Measurements from ENCODE around the gene WDR20. TPM values are rescaled to one million over a fixed set of nuclear protein-coding genes. Genes with fewer than 3 reads are reported as not detected.
A peak's percentile ranks its signal among the peaks of the same experiment; 100 is the strongest.
"Not testable (repeated sequence)": the region's sequence is repeated elsewhere in the genome, so short reads cannot be mapped to it uniquely, and the experiment has no call there.

Gene WDR20
- total RNA-seq, 1 donor from 2014 or later: 30.4 TPM

DNA sequence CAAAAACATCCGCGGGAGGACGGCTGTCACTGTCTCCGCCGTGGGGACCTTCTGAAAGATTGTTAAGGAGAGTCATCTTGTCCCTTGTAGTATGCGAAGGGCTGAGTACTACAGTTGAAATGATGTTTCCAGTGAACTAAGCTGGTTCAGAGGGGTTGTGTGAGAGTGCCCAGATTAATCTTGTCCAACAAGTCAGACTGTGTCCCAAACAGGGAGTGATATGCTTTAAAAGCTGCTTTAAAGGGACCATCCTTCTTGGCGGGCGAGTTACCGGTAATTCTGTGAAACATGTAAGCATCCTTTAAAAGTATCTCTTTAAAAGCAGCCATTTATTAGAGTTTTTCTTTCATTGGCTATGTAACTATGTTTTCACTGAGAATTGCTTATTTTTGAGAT lies 1.1 kb downstream of the WDR20 start:
- H3K9me3 Mint-ChIP-seq: no peaks in the 10 kb centered on the region
- DNase-seq: no peak
- H3K27me3 Mint-ChIP-seq: no peaks in the 10 kb centered on the region
- intact Hi-C loops (cut with micrococcal nuclease): loop anchor here (1.0 to 5.0 kb wide), 2 partner anchors 44 to 62 kb away; no protein-coding TSS in a partner anchor
- peak overlapping the region; percentile 95 for H3K27ac Mint-ChIP-seq
- peaks cover 30% of the 10 kb centered on the region for H3K4me1 Mint-ChIP-seq
- H3K4me3 Mint-ChIP-seq: peak overlapping the region; percentile 97
- H3K36me3 Mint-ChIP-seq (ENCODE audit: low read depth): peaks cover 9% of the 10 kb centered on the region

DNA sequence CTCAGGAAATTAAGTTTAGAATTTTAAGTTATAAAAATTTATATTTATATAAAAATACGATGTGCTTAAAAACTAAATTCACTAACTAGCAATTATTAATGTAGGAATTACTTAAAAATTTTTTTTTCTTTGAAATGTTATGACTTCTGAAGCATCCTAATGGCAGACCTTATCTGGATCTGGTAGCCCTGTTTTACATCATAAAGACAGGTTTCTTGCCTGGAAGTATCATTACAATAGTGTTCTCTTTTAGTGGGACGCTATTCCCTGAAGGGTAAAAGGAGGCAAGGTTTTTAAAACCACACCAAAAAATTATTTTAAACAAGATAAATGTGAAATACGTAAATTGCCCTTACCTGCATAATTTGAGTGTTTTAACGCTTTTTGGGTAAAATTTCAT lies 2.1 kb downstream of the WDR20 start:
- H3K4me3 Mint-ChIP-seq: no peak overlapping the region
- peaks cover 38% of the 10 kb centered on the region for H3K4me1 Mint-ChIP-seq
- no peaks in the 10 kb centered on the region for H3K9me3 Mint-ChIP-seq
- no peak overlapping the region for H3K27ac Mint-ChIP-seq
- no peak for DNase-seq
- peaks cover 15% of the 10 kb centered on the region for H3K36me3 Mint-ChIP-seq (ENCODE audit: low read depth)
- no peaks in the 10 kb centered on the region for H3K27me3 Mint-ChIP-seq
- intact Hi-C loops (cut with micrococcal nuclease): loop anchor here (5.0 kb wide), 1 partner anchor 61 kb away; no protein-coding TSS in a partner anchor

- Mint-ChIP-seq H3K36me3 (ENCODE audit: low read depth) (peaks cover 22% of the 10 kb centered on the region), H3K9me3 (no peaks in the 10 kb centered on the region), H3K4me1 (peaks cover 29% of the 10 kb centered on the region), H3K27me3 (no peaks in the 10 kb centered on the region), H3K4me3 (no peak overlapping the region), H3K27ac (no peak overlapping the region)
- intact Hi-C loops (cut with micrococcal nuclease): loop anchor here (5.0 kb wide), 1 partner anchor 57 kb away; no protein-coding TSS in a partner anchor
- no peak for DNase-seq
These were observed 5.2 kb downstream of the WDR20 start for GRCh38 chr14:102144914-102145313.

- Mint-ChIP-seq H3K27ac (peak overlapping the region; percentile 56), H3K4me1 (peaks cover 29% of the 10 kb centered on the region), H3K9me3 (no peaks in the 10 kb centered on the region), H3K4me3 (no peak overlapping the region), H3K36me3 (ENCODE audit: low read depth) (peaks cover 22% of the 10 kb centered on the region), H3K27me3 (no peaks in the 10 kb centered on the region)
- no peak for DNase-seq
- intact Hi-C loops (cut with micrococcal nuclease): no loop called here
These were observed 5.7 kb downstream of the WDR20 start for GRCh38 chr14:102145395-102145794.

DNA sequence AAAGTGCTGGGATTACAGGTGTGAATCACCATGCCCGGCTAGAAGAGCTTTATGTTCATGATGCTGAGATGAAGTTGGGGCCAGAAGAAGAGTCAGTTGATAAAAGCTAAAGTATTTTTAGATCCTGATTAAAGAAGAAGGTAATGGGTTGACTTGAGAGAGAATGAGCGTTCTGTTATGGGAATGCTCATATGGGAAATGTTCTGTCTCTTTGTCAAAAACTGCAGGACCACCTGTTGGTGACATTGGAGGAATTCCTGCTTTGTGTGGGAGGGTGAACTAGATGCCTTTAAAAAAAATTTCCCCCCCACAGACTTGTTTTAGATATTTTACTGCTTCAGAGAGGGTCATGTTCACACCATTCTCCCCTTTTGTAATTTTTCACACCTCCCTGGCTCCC lies 6.7 kb downstream of the WDR20 start:
- no peak for DNase-seq
- Mint-ChIP-seq H3K9me3 (no peaks in the 10 kb centered on the region), H3K4me3 (no peak overlapping the region), H3K27me3 (no peaks in the 10 kb centered on the region), H3K27ac (no peak overlapping the region), H3K36me3 (ENCODE audit: low read depth) (peaks cover 29% of the 10 kb centered on the region), H3K4me1 (peaks cover 21% of the 10 kb centered on the region)
- intact Hi-C loops (cut with micrococcal nuclease): no loop called here

DNA sequence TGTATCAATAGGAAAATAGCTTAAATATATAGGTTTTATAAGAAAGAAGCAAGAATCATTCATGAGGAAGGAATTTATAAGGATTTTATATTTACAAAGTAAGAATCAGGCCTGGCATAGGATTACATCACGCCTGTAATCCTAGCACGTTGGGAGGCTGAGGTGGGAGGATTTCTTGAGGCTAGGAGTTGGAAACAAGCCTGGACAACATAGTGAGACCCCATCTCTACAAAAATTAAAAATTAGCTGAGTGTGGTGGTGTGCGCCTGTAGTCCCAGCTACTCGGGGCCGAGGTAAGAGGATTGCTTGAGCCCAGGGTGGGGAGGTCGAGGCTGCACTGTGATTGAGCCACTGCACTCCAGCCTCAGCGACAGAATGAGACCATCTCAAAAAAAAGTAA lies 10.4 kb downstream of the WDR20 start:
- peaks cover 18% of the 10 kb centered on the region for H3K4me1 Mint-ChIP-seq
- H3K27ac Mint-ChIP-seq: no peak overlapping the region
- no peaks in the 10 kb centered on the region for H3K27me3 Mint-ChIP-seq
- DNase-seq: no peak
- H3K4me3 Mint-ChIP-seq: no peak overlapping the region
- intact Hi-C loops (cut with micrococcal nuclease): no loop called here
- H3K9me3 Mint-ChIP-seq: no peaks in the 10 kb centered on the region
- peaks cover 45% of the 10 kb centered on the region for H3K36me3 Mint-ChIP-seq (ENCODE audit: low read depth)

DNA sequence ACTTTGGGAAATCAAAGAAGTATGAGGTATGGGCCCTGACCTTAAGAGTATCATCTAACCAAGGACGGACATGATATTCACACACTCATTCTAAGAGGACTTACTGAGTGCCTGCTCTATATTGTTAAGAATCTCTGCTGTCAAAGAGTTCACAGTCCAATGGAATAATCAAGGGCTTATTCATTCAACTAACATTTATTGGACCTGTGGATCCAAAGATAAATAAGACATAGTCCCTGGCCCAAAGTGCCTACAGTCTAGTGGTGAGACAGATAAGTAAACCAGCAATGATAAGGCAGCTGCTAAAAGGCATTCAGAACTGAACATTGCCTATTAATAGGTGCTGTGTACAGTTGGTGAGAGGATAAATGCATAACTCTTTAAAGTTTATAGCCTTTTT lies 11.0 kb downstream of the WDR20 start:
- Mint-ChIP-seq H3K27me3 (no peaks in the 10 kb centered on the region), H3K4me3 (no peak overlapping the region), H3K4me1 (peaks cover 15% of the 10 kb centered on the region), H3K27ac (no peak overlapping the region), H3K36me3 (ENCODE audit: low read depth) (peaks cover 43% of the 10 kb centered on the region), H3K9me3 (no peaks in the 10 kb centered on the region)
- no peak for DNase-seq
- intact Hi-C loops (cut with micrococcal nuclease): no loop called here

DNA sequence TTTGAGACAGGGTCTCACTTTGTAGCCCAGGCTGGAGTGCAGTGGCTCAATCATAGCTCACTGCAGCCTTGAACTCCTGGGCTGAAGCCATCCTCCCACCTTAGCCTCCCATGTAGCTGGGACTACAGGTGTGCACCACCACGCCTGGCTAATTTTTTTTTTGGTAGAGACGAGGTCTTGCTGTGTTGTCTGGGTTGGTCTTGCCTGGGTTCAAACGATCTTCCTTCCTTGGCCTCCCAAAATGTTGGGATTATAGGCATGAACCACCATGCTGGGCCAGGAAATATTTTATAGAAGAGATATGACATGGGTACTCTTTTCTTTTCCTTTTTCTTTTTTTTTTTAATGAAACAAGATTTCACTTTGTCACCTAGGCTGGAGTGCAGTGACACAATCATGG lies 11.7 kb downstream of the WDR20 start:
- intact Hi-C loops (cut with micrococcal nuclease); H3K27ac Mint-ChIP-seq; H3K4me3 Mint-ChIP-seq; DNase-seq; H3K27me3 Mint-ChIP-seq; H3K9me3 Mint-ChIP-seq: not testable (repeated sequence)
- Mint-ChIP-seq H3K4me1 (peaks cover 10% of the 10 kb centered on the region), H3K36me3 (ENCODE audit: low read depth) (peaks cover 40% of the 10 kb centered on the region)

- peaks cover 33% of the 10 kb centered on the region for H3K36me3 Mint-ChIP-seq (ENCODE audit: low read depth)
- DNase-seq: no peak
- intact Hi-C loops (cut with micrococcal nuclease): no loop called here
- no peak overlapping the region for H3K27ac Mint-ChIP-seq
- no peaks in the 10 kb centered on the region for H3K27me3 Mint-ChIP-seq
- H3K4me1 Mint-ChIP-seq: peaks cover 13% of the 10 kb centered on the region
- no peaks in the 10 kb centered on the region for H3K9me3 Mint-ChIP-seq
- no peak overlapping the region for H3K4me3 Mint-ChIP-seq
These were observed 14.4 kb downstream of the WDR20 start for GRCh38 chr14:102154121-102154520.

DNA sequence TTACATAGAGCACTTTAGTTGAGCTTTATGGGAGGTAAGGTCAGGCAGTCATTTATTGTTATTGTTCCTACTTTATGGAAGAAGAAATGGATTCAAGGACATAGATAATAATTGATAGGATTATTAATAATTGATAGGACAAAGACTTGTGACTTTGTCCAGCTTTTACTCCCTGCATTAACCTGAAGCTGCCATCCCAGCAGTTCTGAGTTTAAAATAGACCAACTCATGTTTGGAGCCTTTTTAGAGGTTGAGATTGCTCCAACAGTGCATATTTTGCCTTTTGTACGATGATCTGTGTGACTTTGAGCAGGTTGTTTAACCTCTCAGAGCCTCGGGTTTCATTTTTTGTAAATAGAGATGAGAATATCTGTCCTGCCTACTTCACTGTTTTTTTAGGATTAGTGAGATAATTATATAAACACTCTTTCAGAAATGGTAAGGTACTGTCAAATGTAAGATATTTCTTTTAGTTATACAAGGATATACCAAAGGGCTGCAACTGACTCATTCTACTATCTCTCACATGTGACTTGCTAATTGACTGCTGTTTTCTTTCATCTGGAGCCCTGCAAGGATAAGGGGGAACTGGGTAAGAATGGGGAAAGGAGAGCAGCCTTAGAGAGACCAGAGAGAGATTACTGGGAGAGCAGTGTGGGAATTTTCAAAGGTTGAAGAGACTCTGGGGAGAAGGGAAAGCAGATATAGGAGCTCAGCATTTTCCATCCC lies 15.3 kb downstream of the WDR20 start:
- Mint-ChIP-seq H3K9me3 (no peaks in the 10 kb centered on the region), H3K27ac (peak overlapping the region; percentile 15), H3K27me3 (no peaks in the 10 kb centered on the region), H3K4me1 (peaks cover 13% of the 10 kb centered on the region), H3K4me3 (no peak overlapping the region), H3K36me3 (ENCODE audit: low read depth) (peaks cover 31% of the 10 kb centered on the region)
- no peak for DNase-seq
- intact Hi-C loops (cut with micrococcal nuclease): no loop called here

DNA sequence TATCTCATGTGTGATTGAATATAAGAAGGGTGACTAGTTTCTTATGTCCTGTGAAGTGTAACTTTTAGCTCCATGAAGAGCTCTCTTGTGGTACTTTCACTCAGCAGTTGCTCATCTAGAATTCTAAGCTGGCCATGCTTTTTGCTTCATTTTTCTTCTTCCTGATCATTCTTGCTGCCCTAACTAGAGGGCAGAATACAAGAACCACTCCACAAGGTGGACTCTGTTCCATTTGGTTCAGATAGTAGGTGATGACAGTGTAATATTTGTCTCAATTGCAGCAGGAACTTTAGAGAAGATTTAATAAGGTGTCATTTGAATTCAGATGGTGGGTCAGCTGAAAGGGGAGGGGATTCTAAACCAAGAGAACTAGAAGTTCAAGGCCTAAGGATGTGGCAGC lies 17.6 kb downstream of the WDR20 start:
- DNase-seq: no peak
- H3K36me3 Mint-ChIP-seq (ENCODE audit: low read depth): peaks cover 18% of the 10 kb centered on the region
- H3K4me3 Mint-ChIP-seq: no peak overlapping the region
- intact Hi-C loops (cut with micrococcal nuclease): no loop called here
- no peaks in the 10 kb centered on the region for H3K27me3 Mint-ChIP-seq
- no peak overlapping the region for H3K27ac Mint-ChIP-seq
- H3K4me1 Mint-ChIP-seq: peaks cover 13% of the 10 kb centered on the region
- no peaks in the 10 kb centered on the region for H3K9me3 Mint-ChIP-seq

GRCh38 chr14:102158797-102159196 lies 19.1 kb downstream of the WDR20 start:
- Mint-ChIP-seq H3K27ac (no peak overlapping the region), H3K4me1 (peaks cover 15% of the 10 kb centered on the region)

DNA sequence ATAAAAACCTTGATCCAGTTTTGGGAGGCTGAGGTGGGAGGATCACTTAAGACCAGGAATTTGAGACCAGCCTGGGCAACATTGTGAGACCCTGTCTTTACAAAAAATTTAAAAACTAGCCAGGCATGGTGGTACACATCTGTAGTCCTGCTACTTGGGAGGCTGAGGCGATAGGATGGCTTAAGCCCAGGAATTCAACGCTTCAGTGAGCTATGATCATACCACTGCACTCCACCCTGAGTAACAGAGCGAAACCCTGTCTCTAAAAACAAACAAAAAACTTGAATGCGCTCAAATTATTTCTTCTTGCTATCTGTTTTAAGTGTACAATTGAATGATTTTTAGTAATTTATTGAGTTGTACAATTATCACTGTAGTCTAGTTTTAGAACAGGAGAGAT lies 20.1 kb downstream of the WDR20 start:
- no peak overlapping the region for H3K4me3 Mint-ChIP-seq
- no peaks in the 10 kb centered on the region for H3K9me3 Mint-ChIP-seq
- DNase-seq: no peak
- intact Hi-C loops (cut with micrococcal nuclease): no loop called here
- peaks cover 21% of the 10 kb centered on the region for H3K4me1 Mint-ChIP-seq
- no peaks in the 10 kb centered on the region for H3K27me3 Mint-ChIP-seq
- no peak overlapping the region for H3K27ac Mint-ChIP-seq
- H3K36me3 Mint-ChIP-seq (ENCODE audit: low read depth): peaks cover 21% of the 10 kb centered on the region

More at GRCh38 chr14:102158797-102159196, 19.1 kb downstream of the WDR20 start:
- intact Hi-C loops (cut with micrococcal nuclease): no loop called here
- no peak for DNase-seq
- Mint-ChIP-seq H3K4me3 (no peak overlapping the region), H3K36me3 (ENCODE audit: low read depth) (peaks cover 12% of the 10 kb centered on the region), H3K27me3 (no peaks in the 10 kb centered on the region), H3K9me3 (no peaks in the 10 kb centered on the region)

GRCh38 chr14:102162487-102162886 lies 22.8 kb downstream of the WDR20 start:
- Mint-ChIP-seq H3K27me3 (no peaks in the 10 kb centered on the region), H3K9me3 (no peaks in the 10 kb centered on the region), H3K4me3 (no peak overlapping the region), H3K27ac (no peak overlapping the region), H3K4me1 (peaks cover 22% of the 10 kb centered on the region), H3K36me3 (ENCODE audit: low read depth) (peaks cover 15% of the 10 kb centered on the region)
- intact Hi-C loops (cut with micrococcal nuclease): no loop called here
- no peak for DNase-seq

GRCh38 chr14:102164241-102164641 lies 24.5 kb downstream of the WDR20 start:
- no peak for DNase-seq
- H3K4me1 Mint-ChIP-seq: peaks cover 21% of the 10 kb centered on the region
- no peak overlapping the region for H3K4me3 Mint-ChIP-seq
- H3K27me3 Mint-ChIP-seq: no peaks in the 10 kb centered on the region
- peaks cover 18% of the 10 kb centered on the region for H3K36me3 Mint-ChIP-seq (ENCODE audit: low read depth)
- H3K27ac Mint-ChIP-seq: no peak overlapping the region
- intact Hi-C loops (cut with micrococcal nuclease): no loop called here
- no peaks in the 10 kb centered on the region for H3K9me3 Mint-ChIP-seq

All from activated CD4-positive, alpha-beta T cell treated with anti-CD3 and anti-CD28 coated beads, Interleukin-2, amount 10 ng/mL, durations not matched to agents 24 days and 14 days (primary cell).